Activated CD8-positive, alpha-beta memory T cell treated with anti-CD3 and anti-CD28 coated beads, Interleukin-2, amount 50 U/mL, for 1 hour (primary cell): ENCODE data around the gene MAGIX.
"Not testable (repeated sequence)": the region's sequence is repeated elsewhere in the genome, so short reads cannot be mapped to it uniquely, and the experiment has no call there.

Source experiments
- DNase-seq: peaks from one replicate; pipeline ENCODE4 v3.0.0-alpha.2; 2020; ENCODE audit errors: extremely low read depth

Gene MAGIX

DNA sequence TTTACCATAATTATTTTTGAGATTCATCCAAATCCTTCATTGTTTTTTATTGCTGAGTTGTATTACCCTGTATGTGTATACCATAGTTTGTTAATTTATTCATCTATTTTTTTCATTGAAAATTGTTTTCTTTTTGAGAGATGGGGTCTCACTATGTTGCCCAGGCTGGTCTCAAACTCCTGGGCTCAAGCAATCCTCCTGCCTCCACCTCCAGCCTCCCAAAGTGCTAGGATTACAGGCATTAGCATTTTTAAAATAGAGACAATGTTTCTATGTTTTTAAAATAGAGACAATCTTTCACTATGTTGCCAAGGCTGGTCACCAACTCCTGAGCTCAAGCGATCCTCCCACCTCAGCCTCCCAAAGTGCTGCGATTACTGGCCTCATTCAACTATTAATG lies 1.6 kb upstream of the MAGIX start:
- no peak for DNase-seq

GRCh38 chrX:49161632-49162031 lies 926 bp upstream of the MAGIX start:
- DNase-seq, result no peak

- no peak for DNase-seq
These were observed 1.2 kb downstream of the MAGIX start for GRCh38 chrX:49163555-49164419.

GRCh38 chrX:49164589-49165360 lies 2.2 kb downstream of the MAGIX start:
- no peak for DNase-seq

DNA sequence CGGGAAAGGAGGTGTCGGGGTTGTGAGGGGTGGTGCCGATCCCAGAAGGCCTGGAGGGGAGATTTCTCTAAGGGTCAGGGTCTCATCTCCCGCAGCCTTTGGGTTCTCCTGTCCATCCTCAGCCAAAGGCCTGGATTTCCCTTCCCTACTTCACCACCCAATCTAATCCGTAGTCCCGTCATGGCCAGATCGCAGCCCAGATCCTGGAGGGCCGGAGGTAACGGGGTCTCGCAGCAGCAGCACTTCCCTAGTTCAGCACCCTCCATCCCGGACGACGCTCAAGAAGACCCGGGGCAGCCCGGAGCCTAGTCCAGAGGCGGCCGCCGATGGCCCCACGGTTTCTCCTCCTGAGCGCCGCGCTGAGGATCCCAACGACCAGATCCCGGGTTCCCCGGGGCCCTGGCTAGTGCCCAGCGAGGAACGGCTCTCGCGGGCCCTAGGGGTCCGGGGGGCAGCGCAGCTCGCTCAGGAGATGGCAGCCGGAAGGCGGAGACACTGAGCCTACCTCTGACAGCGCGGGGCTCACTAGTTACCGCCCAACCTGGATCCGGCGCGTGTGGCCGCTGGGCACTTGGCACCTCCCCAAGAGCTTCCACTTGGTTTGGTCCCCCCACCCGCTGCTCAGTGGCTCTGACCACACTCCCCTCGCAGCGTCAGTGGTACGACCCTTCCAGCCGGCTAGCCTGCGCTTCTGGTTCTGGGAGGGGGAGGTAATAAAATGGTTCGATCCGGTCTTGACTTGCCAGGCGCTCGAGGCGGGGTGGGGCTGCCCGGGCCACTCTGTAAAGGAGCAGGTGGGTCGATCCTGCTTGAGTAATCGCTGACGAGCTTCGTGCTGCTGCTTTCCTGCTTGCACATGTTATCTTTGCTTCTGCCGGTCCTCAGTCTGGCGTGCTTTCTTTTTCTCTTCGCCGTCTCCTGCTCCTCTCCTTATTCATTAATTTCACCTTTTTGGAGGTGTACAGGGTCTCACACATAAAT lies 3.6 kb downstream of the MAGIX start:
- DNase-seq, result peak; percentile 52

DNA sequence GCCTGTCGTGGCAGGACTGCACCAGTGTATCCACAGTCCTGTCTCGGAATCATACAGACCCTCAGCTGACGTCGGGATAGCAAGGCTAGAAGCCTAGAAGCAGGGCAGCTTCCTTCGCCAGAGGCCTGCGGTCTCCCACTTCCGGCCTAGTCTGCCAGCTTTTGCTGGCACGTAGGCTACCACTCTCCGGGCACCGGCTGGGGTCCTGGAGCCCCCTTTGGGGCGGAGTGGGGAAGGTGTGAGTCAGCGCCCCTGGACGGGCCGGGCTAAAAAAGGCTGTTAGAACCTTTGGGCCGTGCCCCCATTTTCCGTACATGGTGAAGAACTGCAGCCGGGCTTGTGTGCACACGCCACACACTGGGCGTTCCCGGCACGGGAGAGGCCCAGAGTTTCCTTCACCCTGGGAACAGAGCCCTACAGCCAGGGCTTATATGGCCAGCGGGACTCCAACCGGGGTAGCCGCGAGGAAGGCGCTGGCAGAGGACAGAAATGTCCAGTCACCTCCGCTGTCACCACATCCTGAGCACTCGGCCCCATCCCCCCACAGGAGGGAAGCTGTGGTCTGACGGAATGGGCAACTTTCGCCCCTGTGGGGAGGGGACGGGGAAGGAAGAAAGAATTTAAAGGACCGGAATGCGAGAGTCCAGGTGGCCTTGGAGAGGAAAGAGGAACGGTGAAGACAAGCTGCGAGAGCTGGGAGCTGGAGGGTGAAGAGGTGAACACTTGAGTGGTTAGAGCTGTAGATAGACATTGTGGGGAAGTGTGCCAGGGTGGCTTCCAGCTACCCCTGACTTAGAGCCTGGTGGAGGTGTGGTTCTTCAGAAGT lies 4.6 kb downstream of the MAGIX start:
- peak; percentile 56 for DNase-seq

DNA sequence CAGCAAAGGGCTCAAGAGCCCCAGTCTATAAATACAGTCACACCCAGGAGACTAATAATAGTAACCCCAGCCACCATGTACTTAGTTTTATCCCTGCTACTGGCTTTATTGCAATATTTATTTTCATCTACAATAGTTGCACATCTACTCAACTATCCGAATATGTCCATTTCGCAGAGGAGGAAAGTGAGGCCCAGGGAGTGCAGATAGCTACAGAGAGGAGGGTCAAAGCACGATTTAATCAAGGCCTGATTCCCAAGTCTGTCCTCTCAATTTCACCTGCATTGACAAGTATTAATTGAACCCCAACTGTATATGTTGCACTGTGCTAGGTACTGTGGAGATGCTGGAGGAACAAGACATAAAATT lies 5.2 kb downstream of the MAGIX start:
- no peak for DNase-seq

DNA sequence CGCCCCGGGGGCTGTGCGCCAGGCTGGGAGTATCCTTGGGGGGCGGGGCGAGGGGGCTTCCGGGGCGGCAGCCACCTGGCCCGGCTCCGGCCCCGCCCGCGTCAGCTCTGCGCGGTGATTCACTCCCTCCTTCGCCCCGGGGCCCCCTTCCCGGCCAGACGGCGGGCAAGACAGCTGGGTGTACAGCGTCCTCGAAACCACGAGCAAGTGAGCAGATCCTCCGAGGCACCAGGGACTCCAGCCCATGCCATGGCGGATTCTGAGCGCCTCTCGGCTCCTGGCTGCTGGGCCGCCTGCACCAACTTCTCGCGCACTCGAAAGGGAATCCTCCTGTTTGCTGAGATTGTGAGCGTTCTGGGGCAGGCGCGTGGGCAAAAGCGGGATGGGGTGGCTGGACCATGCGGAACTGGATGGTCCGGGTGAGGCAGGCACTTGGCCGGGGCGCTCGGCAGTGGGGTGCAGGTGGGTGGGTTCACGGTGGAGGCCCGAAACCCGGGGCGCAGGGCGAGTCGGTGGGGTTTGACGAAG lies 9.3 kb downstream of the MAGIX start, which contains the start of gene PLP2:
PLP2 (plus strand) TSS at position 147 of the 528 bp plus-strand sequence; CDS start at position 250, 103 bp downstream.
- DNase-seq, result peak; percentile 50

GRCh38 chrX:49172280-49172780 lies 9.8 kb downstream of the MAGIX start:
- no peak for DNase-seq

DNA sequence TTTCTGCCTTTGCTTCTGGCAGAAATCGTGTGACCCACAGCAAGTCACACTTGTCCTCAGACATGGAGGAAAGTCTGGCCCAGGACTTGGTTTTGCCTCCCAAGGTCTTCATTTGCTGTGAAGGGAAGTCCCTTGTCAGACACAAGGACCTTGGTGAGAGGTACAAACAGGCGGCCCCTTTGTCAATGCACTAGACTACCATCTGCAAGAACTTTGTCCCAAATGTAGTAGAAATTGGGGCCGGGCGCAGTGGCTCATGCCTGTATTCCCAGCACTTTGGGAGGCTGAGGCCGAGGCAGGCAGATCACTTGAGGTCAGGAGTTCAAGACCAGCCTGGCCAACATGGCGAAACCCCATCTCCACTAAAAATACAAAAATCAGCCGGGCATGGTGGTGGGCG lies 11.0 kb downstream of the MAGIX start:
- not testable (repeated sequence) for DNase-seq

- DNase-seq, result no peak
These were observed 12.2 kb downstream of the MAGIX start for GRCh38 chrX:49174723-49175122.

- no peak for DNase-seq
These were observed 13.1 kb downstream of the MAGIX start for GRCh38 chrX:49175435-49176274.

- DNase-seq, result no peak
These were observed 14.1 kb downstream of the MAGIX start for GRCh38 chrX:49176421-49177326.

DNA sequence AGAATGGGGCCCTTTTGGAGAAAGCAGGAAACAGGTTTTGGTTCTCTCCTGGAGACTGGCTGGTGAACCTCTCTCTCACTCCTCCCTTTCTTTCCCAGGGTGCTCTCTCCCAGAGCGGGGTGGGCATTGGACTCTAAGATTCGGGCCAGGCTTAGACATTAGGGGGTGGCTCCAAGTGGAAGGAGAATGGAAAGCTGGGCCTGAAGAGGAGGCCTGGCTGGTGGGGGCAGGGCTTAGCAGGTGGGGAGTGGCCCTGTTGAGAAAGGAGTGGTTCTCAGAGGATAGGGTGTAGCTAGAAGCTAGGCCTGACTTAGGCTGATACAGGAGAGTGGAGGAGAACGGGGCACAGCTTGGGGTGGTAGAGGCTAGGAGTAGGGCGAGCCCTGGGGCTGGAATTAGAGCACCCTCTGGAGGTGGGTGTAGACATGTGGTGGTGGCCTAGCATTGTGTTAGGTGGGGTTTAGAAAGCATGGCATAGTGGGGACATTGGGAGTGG lies 14.8 kb downstream of the MAGIX start:
- DNase-seq, result no peak

- DNase-seq, result no peak
These were observed 15.4 kb downstream of the MAGIX start for GRCh38 chrX:49177873-49178480.

GRCh38 chrX:49178537-49178936 lies 16.0 kb downstream of the MAGIX start:
- DNase-seq, result no peak

- DNase-seq, result no peak
These were observed 16.8 kb downstream of the MAGIX start for GRCh38 chrX:49179358-49179757.
